ENCODE results near the gene PPM1M.

PPM1M gene

DNA sequence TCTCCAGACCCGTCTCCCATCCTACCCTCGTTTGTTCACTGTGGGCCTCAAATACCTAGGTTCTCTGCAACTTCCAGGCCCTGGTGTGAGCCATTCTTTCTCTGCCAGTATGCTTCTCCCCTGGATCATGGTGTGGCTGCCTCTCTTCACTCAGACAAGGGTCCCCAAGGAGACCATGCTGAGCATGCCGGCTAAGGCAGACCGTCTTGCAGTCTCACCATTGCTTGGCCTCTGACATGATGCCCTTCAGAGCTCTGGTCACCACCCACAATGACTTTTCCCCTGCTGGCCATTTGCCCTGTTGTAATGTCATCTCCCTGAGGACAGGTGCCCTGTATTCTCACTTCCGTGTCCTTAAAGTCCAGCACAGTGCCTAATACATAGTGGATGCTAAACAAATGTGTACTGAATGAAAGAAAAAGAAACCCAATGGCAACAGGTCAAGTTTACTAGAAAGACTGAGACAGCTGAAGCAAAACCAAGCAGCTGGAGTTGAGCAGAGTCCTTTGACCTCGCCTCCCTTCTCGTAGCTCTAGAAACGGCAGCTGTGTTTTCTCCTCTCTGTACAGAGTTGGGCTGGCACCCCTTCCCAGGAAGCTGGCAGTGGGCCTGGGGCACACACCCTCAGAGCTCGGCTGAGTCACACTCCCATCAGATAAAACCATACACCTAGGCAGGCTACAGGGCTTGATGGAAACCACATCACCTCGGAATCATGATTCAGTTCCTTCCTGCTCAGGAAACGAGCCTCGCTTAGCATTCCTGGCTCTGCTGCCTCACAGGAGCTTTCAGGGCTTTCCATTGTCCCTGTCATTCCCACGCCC lies 28.8 kb upstream of the PPM1M start:
- DNase-seq (ENCODE audit: low spot score): peak; percentile 94

DNA sequence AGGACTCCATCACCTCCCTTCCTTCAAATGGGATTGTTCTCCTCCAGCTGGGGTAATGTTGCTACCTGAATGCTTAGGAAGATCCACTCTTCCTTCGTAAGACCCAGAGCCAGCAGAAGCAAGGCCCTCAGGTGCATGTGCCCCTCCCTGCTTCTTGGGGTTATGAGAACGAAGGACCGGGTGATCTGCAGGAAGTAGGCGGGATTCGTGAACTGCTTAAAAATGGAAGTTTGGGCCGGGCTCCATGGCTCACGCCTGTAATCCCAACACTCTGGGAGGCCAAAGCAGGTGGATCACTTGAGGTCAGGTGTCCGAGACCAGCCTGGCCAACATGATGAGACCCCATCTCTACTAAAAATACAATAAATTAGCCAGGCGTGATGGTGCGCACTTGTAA lies 28.2 kb upstream of the PPM1M start:
- no peak for DNase-seq (ENCODE audit: low spot score)

DNA sequence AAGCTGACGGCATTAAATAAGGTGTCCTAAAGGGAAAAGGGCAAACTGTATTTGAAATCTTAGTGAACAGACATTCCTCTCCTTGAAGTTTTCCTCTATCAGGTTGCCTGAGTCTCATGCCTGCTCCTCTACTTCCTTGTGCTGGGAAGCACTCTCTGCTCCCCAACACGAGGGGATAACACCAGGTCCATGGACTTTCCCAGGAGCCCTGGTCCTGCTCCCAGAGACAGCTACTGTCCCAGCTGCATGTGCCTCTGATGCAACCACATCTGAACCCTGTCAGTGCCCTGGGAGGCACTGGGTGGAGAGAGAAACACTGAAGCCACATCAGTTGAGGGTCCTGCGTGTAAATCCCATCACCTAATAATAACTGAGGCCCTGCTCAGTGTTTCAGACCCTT lies 27.5 kb upstream of the PPM1M start:
- DNase-seq (ENCODE audit: low spot score): peak; percentile 29

DNA sequence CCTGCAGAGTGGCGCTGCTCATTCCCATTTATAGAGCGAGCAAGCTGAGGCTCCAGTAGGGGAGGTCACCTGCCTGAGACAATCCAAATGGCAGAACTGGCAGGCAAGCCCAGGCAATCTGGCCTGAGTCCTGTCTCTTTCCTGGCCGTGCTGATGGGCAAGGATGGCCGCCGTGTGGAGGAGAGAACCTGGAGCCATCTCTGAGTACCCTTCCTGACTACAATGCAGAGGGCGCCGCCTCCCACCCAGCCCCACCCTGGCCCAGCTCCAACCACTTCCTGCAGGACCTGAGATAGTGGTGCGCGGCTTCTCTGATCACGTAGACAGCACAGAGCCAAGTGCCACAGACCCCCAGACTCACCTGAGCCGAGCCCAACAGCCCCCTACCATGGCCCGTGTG lies 27.1 kb upstream of the PPM1M start:
- peak; percentile 50 for DNase-seq (ENCODE audit: low spot score)

DNA sequence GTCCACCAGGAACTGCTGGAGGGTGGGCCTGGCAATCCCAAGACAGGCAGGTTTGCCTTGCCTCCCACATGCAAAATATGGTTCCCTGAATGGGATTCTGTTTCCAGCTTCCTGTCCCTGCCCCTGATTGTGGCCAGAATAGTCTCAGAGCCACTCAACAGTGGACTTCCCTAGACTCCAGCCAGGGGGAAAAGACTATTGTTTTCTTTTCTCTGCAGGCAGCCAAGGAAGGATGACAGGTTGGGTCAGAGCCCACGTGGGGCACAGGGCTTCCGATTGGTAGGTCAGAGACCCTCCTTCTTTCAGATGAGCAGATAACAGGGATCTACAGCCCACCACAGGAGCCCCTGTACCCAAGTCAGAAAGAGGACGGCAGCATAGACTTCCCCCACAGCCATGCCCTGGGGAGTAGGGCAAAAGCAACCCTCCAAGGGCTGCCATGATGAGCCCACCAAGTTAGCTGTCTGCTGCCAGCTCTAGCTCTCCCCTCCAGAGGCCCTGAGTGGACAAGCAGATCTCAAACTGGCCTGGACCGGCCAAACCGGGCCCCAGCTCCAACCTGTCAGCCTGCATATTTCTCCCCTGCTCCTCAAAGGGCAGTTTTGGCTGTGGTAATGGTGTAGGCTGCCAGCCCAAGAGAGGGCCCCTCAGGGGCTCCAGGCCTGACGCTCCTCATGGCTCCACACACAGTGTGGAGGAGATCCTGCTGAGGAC lies 26.5 kb upstream of the PPM1M start:
- DNase-seq (ENCODE audit: low spot score): peak; percentile 32

DNA sequence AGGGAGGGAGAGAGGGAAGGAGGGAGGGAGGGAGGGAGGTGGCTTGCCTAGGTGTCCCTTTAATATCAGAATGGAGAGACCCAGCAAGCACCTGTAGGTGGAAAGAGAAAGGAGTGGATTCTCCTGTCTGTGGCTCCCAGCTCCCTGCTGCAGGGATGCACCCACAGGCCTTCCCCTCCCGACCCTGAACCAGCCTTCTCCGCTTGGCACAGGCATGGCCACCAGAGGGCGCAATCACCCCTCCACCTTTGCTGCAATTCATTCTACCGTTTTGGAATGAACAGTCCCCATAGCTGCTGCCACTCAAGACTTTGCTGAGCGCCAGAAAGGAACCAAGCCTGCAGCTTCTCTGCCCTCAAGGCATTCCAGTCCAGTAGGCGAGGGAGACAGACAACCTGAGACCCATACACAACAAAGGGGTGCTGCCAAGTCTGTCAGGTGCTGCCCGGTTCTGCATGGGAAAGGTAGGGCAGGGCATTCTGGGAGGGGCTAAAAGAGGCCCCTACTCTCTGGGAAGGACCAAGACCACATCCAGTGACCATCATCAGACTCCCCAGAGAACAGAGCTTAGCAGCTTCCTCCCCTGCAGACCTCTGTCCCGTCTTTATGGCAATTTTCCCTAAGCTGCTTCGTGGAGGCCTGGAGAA lies 25.1 kb upstream of the PPM1M start:
- peak; percentile 71 for DNase-seq (ENCODE audit: low spot score)

- DNase-seq (ENCODE audit: low spot score): no peak
These were observed 24.4 kb upstream of the PPM1M start for GRCh38 chr3:52221141-52221562.

DNA sequence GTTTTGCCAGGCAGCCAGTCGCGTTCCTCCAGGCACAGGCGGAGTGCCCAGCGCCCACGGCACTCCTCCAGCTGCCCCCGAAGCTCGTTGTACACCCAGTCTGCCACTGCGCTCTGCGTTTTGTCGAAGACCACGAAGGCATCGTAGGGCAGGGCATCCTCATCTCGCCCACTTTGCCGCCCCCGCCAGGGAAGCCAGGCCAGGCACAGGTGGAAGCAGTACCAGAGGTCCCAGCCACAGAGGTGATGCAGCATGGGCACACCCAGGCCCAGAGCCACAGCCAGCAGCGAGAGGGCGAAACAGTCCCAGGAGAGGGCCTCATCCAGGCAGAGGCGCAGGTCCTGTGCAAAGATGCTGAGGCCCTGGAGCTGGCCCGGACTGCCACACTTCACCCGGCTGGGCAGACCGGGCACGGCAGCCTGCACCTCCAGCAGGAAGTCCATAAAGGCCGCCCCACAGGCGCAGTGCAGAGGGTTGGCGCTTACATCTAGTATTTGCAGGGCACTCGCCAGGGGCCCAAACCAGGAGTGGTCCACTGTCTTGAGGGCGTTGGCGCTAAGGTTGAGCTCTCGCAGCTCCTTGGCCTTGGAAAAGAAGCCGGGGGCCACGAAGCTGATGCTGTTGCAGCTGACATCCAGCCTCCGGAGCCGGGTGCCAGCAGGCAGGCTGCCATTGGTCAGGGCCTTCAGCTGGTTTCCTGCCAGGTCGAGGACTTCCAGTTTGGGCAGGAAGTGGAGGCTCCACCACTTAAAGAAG lies 23.8 kb upstream of the PPM1M start:
- no peak for DNase-seq (ENCODE audit: low spot score)

GRCh38 chr3:52222319-52223221 lies 23.0 kb upstream of the PPM1M start:
- DNase-seq (ENCODE audit: low spot score): no peak

- no peak for DNase-seq (ENCODE audit: low spot score)
These were observed 21.8 kb upstream of the PPM1M start for GRCh38 chr3:52223449-52224408.

GRCh38 chr3:52225452-52226228 lies 19.9 kb upstream of the PPM1M start, which contains the start of gene TLR9:
TSS of gene TLR9 (minus strand) at chr3:52225645. CDS start at chr3:52225529, 116 bp downstream.
- peak; percentile 11 for DNase-seq (ENCODE audit: low spot score)

GRCh38 chr3:52226229-52226817 lies 19.2 kb upstream of the PPM1M start:
- no peak for DNase-seq (ENCODE audit: low spot score)

DNA sequence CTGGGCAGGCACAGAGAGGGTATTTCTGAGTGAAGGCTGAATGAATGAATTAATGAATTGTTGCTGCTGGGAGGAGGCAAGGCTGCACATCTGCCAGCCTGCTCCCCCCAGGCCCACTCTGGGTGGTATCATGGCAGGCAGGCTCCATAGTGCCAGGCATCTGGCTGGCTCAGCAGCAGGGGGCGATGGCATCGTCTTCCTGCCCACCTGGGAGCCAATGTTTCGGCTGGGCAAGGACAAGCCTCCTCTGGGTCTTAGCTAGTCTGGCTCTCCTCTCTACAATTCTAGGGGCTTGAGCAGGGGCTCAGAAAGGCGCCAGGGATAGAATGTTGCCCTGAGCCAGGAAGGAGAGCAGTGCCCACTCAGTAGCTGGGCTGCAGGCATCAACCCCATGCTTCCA lies 18.4 kb upstream of the PPM1M start:
- no peak for DNase-seq (ENCODE audit: low spot score)

- no peak for DNase-seq (ENCODE audit: low spot score)
These were observed 17.8 kb upstream of the PPM1M start for GRCh38 chr3:52227766-52228165.

DNA sequence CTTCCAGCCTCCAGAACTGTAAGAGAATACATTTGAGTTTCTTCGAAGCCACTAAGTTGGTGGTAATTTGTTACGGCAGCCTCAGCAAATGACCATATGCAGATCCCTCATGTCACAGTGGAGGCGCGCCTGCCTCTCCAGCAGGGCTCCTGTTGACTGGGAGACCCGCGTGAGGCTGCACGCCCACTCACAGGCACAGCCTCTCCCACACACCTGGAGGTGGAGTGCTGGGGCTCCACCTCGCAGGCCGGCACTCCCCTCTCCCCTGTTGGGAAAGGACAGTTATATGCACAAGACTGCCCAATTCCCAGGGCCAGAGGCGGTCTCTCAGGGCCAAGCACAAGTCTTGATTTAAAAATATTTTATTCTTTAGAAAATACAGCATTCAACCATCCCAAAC lies 17.3 kb upstream of the PPM1M start:
- DNase-seq (ENCODE audit: low spot score): no peak

GRCh38 chr3:52228751-52229291 lies 16.7 kb upstream of the PPM1M start:
- DNase-seq (ENCODE audit: low spot score): no peak

GRCh38 chr3:52229656-52230055 lies 15.9 kb upstream of the PPM1M start:
- no peak for DNase-seq (ENCODE audit: low spot score)

GRCh38 chr3:52230461-52230860 lies 15.1 kb upstream of the PPM1M start:
- DNase-seq (ENCODE audit: low spot score): no peak
